GM18907 (cell line): ENCODE measurements around the gene HIVEP3.

Experiments used
- ATAC-seq: cut with Tn5 transposase; IDR thresholded peaks from one replicate; pipeline ENCODE4 v1.9.1; 2021; ENCODE audit warnings: mild to moderate bottlenecking, moderate library complexity; ENCODE audit not compliant: unreplicated experiment

The HIVEP3 gene

DNA sequence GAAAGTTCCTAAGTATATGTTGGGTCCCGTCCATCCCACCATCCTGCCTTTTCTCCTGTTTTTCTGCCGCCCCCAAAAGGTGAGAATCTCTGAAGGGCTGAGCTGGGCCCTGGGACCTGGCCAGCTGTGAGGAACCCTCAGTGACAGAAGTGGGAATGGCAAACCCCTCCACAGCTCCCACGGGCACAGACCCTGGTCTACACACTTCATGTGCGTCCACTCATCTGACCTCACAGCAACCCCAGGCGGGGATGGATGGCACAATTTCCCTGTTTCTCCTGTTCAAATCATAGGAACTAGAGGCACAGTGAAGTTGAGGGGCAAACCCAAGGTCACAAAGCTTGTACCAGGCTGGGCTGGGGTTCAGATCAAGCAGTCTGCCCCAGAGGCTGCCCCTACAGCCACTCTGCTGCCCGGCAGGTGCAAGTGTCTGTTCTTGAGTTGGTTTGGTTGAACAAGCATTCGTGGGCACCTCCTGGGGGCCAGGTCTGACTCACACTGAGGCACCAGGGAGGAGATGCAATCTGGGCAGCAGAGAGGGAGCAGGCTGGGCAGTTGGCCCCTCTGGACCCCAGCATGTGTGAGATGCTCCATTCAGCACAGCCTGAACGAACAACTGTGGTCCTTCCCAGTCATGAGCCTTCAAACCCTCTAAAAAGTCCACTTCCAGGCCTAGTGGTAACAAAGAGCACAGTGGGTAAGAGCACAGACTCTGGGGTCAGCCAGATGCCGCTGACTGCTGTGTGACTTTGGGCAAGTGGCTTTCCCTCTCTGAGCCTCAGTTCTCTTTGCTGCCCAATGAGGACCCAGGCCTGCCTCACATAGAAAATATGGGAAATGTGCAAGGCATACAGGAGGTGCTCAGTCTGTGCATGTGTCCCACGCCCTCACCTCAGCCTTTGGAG is 438.3 kb downstream of the HIVEP3 start:
- no peak for ATAC-seq

- ATAC-seq, result no peak
Measured at GRCh38 chr1:41479808-41480160, 438.9 kb downstream of the HIVEP3 start.

- ATAC-seq, result no peak
Measured at GRCh38 chr1:41479000-41479807, 439.5 kb downstream of the HIVEP3 start.

- ATAC-seq, result no peak
Measured at GRCh38 chr1:41478118-41478748, 440.5 kb downstream of the HIVEP3 start.

GRCh38 chr1:41476807-41477361 is 441.8 kb downstream of the HIVEP3 start:
- no peak for ATAC-seq

GRCh38 chr1:41475859-41476567 is 442.7 kb downstream of the HIVEP3 start:
- no peak for ATAC-seq

DNA sequence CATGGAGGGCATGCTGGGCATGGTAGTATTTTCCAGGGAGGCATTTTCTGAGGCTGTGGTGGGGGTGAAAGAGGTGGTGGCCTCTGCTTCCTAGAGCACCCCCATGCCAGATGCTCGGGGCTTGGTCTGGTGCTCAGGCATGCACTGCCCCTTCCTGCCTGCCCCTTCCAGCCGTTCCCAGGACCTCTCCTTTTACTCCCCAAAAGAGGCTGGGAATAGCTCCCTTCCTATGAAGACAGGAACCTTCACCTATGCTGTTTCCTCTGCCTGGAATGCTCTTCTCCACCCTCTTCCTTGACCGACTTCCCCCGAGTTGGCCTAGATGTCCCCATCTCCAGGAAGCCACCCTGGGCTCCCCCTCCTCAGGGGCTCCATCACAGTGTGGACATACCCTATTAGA is 443.4 kb downstream of the HIVEP3 start:
- no peak for ATAC-seq

DNA sequence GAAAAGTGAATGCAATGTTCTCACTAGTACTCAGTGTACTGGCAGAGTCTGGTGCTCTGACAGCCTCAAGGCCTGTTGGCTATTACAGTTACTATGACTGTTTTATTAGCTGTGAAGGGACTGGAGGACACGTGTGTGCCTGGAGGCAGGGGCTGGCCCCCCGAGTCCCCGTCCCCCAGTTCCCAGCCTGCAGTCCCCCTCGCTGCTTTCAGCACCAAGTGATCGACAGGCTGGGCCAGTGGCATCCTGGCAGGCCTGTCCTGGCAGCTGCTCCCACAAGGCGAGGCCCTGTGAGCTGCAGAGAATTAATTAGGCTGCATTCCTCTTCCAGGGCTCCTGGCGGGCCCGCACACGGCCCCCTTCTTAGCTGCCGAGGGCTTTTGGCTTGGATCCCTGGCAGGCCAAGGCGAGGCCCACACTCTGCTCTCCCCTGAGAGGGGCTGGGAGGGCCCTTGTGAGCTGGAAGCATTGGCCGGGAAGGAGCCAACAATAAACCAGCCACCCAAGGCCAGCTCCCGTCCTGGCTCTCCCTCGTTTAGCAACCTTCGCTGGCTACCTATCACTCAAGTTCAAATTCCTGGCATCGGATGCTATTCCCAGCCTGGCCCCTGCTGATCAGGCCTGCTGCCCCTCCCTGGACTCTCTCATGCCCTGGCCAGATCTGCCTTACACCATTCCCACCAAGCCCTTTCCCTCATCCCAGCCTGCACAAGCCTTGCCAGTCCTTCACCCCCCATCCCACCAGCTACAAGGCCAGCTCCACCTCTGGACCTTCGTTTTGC is 444.0 kb downstream of the HIVEP3 start:
- no peak for ATAC-seq

DNA sequence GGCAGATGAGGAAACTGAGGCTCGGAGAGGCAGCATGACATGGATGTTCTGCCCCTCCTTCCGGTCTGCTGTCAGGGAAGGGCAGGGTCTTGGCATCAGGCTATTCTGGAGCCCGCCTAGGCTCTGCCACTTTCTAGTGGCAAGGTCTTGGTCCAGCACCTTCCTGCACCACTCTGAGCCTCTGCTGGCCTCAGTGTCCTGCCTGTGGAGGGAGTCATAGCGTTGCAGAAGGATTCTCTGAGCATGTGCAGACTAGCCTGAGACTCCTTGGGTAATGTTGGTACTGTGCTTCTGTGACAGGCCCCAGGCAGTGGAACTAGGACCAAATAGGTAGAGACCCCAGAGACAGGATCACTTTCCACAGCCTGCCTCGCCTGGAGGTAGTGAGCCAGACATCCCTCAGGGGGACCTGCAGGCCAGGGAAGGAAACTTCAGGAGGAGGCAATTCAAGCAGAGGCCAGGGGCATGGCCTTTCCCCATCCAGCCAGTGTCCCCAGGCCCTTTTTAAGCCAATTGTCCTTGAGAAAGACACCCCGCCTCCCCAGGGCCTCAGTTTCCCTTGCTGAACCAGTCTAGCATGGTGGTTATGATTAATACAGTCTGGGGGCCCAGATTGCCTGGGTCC is 444.9 kb downstream of the HIVEP3 start:
- no peak for ATAC-seq

- ATAC-seq, result no peak
Measured at GRCh38 chr1:41471658-41472057, 447.1 kb downstream of the HIVEP3 start.

DNA sequence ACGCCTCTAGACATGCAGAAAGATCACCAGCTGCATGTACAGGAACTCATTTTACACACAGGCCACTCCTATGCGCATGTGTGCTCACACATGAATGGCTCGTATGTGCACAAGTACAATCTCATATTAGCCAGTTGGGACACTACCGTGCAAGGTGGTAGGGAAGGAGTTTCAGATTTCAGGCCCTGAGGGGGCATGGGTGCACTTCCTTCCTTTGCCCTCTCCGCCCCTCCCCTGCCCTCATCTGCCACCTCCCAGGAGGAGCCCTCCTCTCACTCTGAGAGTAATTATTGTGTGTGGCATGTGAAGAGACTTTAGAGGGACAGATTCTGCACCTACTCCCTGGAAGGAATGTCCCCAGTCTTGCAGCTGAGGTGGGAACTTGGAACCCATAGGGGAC is 449.0 kb downstream of the HIVEP3 start:
- ATAC-seq, result no peak

DNA sequence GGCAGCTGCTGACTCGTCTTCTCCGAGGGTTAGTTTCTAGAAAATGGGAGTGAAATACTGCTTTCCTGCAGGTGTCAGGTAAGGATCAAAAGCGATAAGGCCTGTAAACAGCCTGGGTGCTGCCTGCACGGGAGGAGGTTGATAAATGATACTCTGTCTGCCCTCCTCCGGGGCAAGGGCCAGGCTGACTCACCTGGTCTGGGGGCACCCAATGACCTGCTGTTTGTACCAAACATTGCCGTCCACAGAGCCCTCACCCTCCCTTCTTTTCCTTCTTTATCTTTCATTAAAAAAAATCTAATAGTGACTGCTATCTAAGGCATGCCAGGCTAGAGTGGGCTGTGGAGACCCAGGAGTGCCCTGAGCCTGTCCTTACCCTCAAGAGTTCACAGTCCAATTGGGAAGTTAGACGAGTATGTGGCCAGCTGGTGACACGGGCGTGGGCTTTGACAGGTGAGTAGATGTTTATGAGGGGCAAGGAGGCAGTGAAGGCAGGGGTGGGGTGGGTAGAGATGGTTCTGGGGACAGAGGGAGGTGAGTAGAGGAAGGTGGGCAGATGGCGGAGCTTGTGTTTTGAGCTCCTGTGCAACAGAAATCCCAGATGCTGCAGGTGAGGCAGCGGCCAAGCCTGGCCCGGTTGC is 450.5 kb downstream of the HIVEP3 start:
- no peak for ATAC-seq

- ATAC-seq, result no peak
Measured at GRCh38 chr1:41467673-41468072, 451.0 kb downstream of the HIVEP3 start.

- no peak for ATAC-seq
Measured at GRCh38 chr1:41466146-41466545, 452.6 kb downstream of the HIVEP3 start.

- no peak for ATAC-seq
Measured at GRCh38 chr1:41465741-41466140, 453.0 kb downstream of the HIVEP3 start.

- ATAC-seq, result no peak
Measured at GRCh38 chr1:41464885-41465284, 453.8 kb downstream of the HIVEP3 start.

DNA sequence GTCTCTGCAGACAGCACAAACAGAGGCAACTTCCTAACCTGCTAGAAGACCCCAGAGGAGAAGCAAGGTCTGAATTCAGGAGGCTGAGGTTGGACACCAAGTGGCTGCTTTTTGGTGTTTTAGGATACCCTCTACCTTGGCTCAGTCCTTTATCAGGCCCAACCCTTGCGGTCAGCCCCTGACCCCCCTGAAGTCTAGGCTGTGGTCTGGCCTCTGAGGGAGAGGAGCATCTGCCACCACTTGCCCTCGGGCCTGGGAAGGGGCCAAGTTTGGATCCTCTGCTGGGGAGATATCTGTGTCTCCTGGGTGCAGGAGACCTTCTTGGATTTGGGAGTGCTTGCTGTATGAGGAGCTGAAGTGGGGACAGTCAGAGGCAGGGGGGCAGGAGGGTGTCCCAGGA is 455.2 kb downstream of the HIVEP3 start:
- ATAC-seq, result no peak

- no peak for ATAC-seq
Measured at GRCh38 chr1:41462680-41463004, 456.1 kb downstream of the HIVEP3 start.
